ENCODE results near the gene NCS1.

DNA sequence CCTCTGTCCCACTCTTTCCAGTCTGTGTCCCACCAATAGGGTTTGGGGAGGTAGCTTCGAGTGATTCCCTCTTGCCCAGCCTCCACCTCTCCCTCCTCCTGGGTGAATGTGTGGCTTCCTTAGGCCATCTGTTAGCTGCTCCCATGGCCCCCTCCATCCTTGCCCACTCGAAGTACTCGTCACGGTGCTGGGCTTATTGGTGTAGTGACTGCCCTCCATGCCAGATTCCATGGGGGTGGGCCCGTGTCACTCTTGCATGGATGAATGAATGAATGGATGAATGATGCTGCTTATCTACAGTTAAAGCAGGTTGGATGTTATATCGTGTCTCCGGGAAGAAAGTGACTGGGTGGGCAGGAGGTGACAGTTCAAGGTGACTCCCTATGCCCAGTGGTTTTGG is 112.5 kb downstream of the NCS1 start:
- TF ChIP-seq POLR2A (IDR thresholded peaks at IDR 0.05; ENCODE audit: low read depth, low read length), result no peak
- TF ChIP-seq POLR2AphosphoS5 (IDR thresholded peaks at IDR 0.05; ENCODE audit: low read depth, low read length), result no peak

Data from GM12892 (cell line).